ENCODE results near the gene METTL9. TPM values are rescaled to one million over a fixed set of nuclear protein-coding genes. Genes with fewer than 3 reads are reported as not detected.

METTL9 gene
- total and polyA plus RNA-seq, 2 experiments from 2014 or later = 72.5 to 152 TPM

DNA sequence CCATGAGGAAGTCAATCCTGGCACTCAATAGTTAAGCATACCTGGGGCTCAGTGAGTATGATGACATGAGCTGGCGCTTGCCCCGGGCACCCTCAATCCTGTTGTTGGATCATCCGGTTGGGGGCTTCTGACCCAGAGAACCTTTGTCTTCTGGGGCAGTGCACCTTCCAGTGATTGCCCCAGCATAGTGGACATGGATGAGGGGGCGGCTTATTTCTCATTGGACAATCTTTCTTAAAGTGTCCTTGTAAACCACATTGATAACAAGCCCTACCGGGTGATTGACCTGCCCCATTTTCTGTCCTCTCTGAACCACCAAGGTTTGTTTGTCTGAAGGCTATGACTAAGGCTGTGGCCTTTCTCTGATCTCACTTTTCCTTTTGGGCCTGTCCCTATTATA, 34.8 kb downstream of the METTL9 start:
- Histone ChIP-seq H3K4me3 (no peak overlapping the region), H3K27ac (ENCODE audit: low read depth) (no peak overlapping the region), H2AFZ (no peak overlapping the region), H3K27me3 (ENCODE audit: insufficient read depth) (no peaks in the 10 kb centered on the region), H3K79me2 (replicated peaks; ENCODE audit: insufficient read depth) (0 out of 2 replicates have a peak, but pooled peaks cover 1% of the 10 kb centered on the region), H3F3A (replicated peaks; ENCODE audit: low read depth) (no peaks in the 10 kb centered on the region), H3K4me1 (ENCODE audit: insufficient read depth) (peaks cover 8% of the 10 kb centered on the region; the same call in 1 of the 2 replicates), H3K36me3 (ENCODE audit: insufficient read depth) (no peaks in the 10 kb centered on the region; the same call in 1 of the 2 replicates), H4K20me1 (replicated peaks; ENCODE audit: insufficient read depth) (no peaks in the 10 kb centered on the region; the same call in 1 of the 2 replicates), H3K9me2 (ENCODE audit: insufficient read depth) (no peaks in the 10 kb centered on the region), H3K4me2 (no peak overlapping the region)
- ATAC-seq = no peak
- Mint-ChIP-seq H3K9me3 (peaks cover 7% of the 10 kb centered on the region; the same call in 2 of the 3 replicates), H3K36me3 (ENCODE audit: low read depth) (peaks cover 29% of the 10 kb centered on the region), H3K4me1 (peaks cover 17% of the 10 kb centered on the region; the same call in 2 of the 3 replicates), H3K4me3 (no peak overlapping the region), H3K27ac (no peak overlapping the region), H3K27me3 (ENCODE audit: insufficient read depth, low read depth, poor library complexity) (peaks cover 2% of the 10 kb centered on the region)
- no peak for DNase-seq (ENCODE audit: low spot score)
- TF ChIP-seq ZNF114 (CRISPR knock-in tag; IDR thresholded peaks at IDR 0.05) (no peak), JUNB (IDR thresholded peaks at IDR 0.05; ENCODE audit: unreplicated experiment) (no peak), STAT1 (IDR thresholded peaks at IDR 0.05; ENCODE audit: unreplicated experiment) (no peak), POLR2AphosphoS5 (IDR thresholded peaks at IDR 0.05; ENCODE audit: low read depth) (no peak), ZNF331 (CRISPR knock-in tag; IDR thresholded peaks at IDR 0.05; ENCODE audit: low read depth) (no peak), EZH2phosphoT487 (IDR thresholded peaks at IDR 0.05; ENCODE audit: unreplicated experiment) (no peak), ZNF462 (CRISPR knock-in tag; IDR thresholded peaks at IDR 0.05) (no peak), NANOG (IDR thresholded peaks at IDR 0.05; ENCODE audit: borderline replicate concordance) (no peak), CREB1 (CRISPR knock-in tag; IDR thresholded peaks at IDR 0.05; ENCODE audit: low read depth) (no peak), EZH2 (IDR thresholded peaks at IDR 0.05; ENCODE audit: low read depth, unreplicated experiment) (no peak)
- TF ChIP-seq, protein P1, sequence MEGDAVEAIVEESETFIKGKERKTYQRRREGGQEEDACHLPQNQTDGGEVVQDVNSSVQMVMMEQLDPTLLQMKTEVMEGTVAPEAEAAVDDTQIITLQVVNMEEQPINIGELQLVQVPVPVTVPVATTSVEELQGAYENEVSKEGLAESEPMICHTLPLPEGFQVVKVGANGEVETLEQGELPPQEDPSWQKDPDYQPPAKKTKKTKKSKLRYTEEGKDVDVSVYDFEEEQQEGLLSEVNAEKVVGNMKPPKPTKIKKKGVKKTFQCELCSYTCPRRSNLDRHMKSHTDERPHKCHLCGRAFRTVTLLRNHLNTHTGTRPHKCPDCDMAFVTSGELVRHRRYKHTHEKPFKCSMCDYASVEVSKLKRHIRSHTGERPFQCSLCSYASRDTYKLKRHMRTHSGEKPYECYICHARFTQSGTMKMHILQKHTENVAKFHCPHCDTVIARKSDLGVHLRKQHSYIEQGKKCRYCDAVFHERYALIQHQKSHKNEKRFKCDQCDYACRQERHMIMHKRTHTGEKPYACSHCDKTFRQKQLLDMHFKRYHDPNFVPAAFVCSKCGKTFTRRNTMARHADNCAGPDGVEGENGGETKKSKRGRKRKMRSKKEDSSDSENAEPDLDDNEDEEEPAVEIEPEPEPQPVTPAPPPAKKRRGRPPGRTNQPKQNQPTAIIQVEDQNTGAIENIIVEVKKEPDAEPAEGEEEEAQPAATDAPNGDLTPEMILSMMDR (conservative IDR thresholded peaks at IDR 0.05; ENCODE audit: low read depth in 2 of 2) = no peak
- TF ChIP-seq, protein P2, sequence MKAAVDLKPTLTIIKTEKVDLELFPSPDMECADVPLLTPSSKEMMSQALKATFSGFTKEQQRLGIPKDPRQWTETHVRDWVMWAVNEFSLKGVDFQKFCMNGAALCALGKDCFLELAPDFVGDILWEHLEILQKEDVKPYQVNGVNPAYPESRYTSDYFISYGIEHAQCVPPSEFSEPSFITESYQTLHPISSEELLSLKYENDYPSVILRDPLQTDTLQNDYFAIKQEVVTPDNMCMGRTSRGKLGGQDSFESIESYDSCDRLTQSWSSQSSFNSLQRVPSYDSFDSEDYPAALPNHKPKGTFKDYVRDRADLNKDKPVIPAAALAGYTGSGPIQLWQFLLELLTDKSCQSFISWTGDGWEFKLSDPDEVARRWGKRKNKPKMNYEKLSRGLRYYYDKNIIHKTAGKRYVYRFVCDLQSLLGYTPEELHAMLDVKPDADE (IDR thresholded peaks at IDR 0.05) = no peak
- TF ChIP-seq, protein P3, sequence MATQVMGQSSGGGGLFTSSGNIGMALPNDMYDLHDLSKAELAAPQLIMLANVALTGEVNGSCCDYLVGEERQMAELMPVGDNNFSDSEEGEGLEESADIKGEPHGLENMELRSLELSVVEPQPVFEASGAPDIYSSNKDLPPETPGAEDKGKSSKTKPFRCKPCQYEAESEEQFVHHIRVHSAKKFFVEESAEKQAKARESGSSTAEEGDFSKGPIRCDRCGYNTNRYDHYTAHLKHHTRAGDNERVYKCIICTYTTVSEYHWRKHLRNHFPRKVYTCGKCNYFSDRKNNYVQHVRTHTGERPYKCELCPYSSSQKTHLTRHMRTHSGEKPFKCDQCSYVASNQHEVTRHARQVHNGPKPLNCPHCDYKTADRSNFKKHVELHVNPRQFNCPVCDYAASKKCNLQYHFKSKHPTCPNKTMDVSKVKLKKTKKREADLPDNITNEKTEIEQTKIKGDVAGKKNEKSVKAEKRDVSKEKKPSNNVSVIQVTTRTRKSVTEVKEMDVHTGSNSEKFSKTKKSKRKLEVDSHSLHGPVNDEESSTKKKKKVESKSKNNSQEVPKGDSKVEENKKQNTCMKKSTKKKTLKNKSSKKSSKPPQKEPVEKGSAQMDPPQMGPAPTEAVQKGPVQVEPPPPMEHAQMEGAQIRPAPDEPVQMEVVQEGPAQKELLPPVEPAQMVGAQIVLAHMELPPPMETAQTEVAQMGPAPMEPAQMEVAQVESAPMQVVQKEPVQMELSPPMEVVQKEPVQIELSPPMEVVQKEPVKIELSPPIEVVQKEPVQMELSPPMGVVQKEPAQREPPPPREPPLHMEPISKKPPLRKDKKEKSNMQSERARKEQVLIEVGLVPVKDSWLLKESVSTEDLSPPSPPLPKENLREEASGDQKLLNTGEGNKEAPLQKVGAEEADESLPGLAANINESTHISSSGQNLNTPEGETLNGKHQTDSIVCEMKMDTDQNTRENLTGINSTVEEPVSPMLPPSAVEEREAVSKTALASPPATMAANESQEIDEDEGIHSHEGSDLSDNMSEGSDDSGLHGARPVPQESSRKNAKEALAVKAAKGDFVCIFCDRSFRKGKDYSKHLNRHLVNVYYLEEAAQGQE (IDR thresholded peaks at IDR 0.05; ENCODE audit: unreplicated experiment) = no peak

Measured in GM23338 (cell line).